IMR-90 (cell line): ENCODE data around the gene RUBCN. TPM values are rescaled to one million over a fixed set of nuclear protein-coding genes. Genes with fewer than 3 reads are reported as not detected.

ENCODE experiments used
- ATAC-seq: fragments of 200-7000 bp; cut with Tn5 transposase; 2 replicates; pipeline ENCODE4 v1.9.1; 2020; ENCODE audit warnings: low read depth, mild to moderate bottlenecking, moderate library complexity
- BruUV-seq: library from RNA; stranded (reverse); fragments of 400-500 nt; replicated peaks from 2 replicates; lab custom pipeline; 2021; lab: Mats Ljungman, UMichigan
- CTCF ChIA-PET: fragments of 300-600 bp; formaldehyde crosslinking; extraction: SDS; loops from one replicate; lab custom pipeline; 2021; ENCODE audit warnings: antibody characterized with exemption; lab: Yijun Ruan, JAX
- POLR2A ChIA-PET: fragments of 300-600 bp; sonication (Branson Sonifier 250); formaldehyde crosslinking; loops from one replicate; lab custom pipeline; 2022; ENCODE audit warnings: antibody characterized with exemption; ENCODE audit not compliant: unreplicated experiment; lab: Charles Lee
- DNase-seq: peaks from one replicate; pipeline ENCODE4 v3.0.0; 2013
- H2AFZ ChIP-seq: replicated peaks from 2 replicates; pipeline ENCODE3; 2013; ENCODE audit warnings: low read length, mild to moderate bottlenecking; ENCODE audit not compliant: poor library complexity
- H2AK5ac ChIP-seq: 2 replicates; pipeline ENCODE4 v1.6.1; 2013; ENCODE audit warnings: low read depth, low read length, inconsistent platforms
- H2AK9ac ChIP-seq: replicated peaks from 2 replicates; pipeline ENCODE3; 2013; ENCODE audit warnings: mild to moderate bottlenecking, low read depth, low read length, moderate library complexity; ENCODE audit not compliant: poor library complexity
- H2BK120ac ChIP-seq: 2 replicates; pipeline ENCODE4 v1.6.1; 2013; ENCODE audit warnings: low read depth, low read length, inconsistent platforms
- H2BK15ac ChIP-seq: 3 replicates; pipeline ENCODE4 v1.6.1; 2013; ENCODE audit warnings: low read depth, low read length, inconsistent platforms
- H2BK20ac ChIP-seq: 2 replicates; pipeline ENCODE4 v1.6.1; 2013; ENCODE audit warnings: low read depth, mild to moderate bottlenecking, inconsistent platforms, low read length, moderate library complexity
- H2BK5ac ChIP-seq: 2 replicates; pipeline ENCODE4 v1.6.1; 2013; ENCODE audit warnings: mild to moderate bottlenecking, low read depth, low read length, inconsistent platforms; ENCODE audit not compliant: poor library complexity, severe bottlenecking
- H3K14ac ChIP-seq: replicated peaks from 2 replicates; pipeline ENCODE4 v1.6.1; 2013; ENCODE audit warnings: low read depth, low read length, inconsistent platforms
- H3K18ac ChIP-seq: 2 replicates; pipeline ENCODE4 v1.6.1; 2013; ENCODE audit warnings: low read depth, low read length, control low read depth
- H3K23ac ChIP-seq: 2 replicates; pipeline ENCODE4 v1.6.1; 2013; ENCODE audit warnings: low read depth, low read length, inconsistent platforms
- H3K27ac ChIP-seq: 2 replicates; pipeline ENCODE4 v1.5.1; 2013; ENCODE audit warnings: mild to moderate bottlenecking, control low read depth, low read length; ENCODE audit not compliant: insufficient read depth
- H3K27me3 ChIP-seq: 2 replicates; pipeline ENCODE4 v1.6.1; 2013; ENCODE audit warnings: low read length; ENCODE audit not compliant: control insufficient read depth, insufficient read depth
- H3K36me3 ChIP-seq: 2 replicates; pipeline ENCODE4 v1.6.1; 2013; ENCODE audit warnings: low read length, mixed read lengths; ENCODE audit not compliant: control insufficient read depth, insufficient read depth
- H3K4ac ChIP-seq: 2 replicates; pipeline ENCODE4 v1.6.1; 2013; ENCODE audit warnings: low read depth, low read length, inconsistent platforms
- H3K4me1 ChIP-seq: 2 replicates; pipeline ENCODE4 v1.6.1; 2013; ENCODE audit warnings: low read length, mixed read lengths; ENCODE audit not compliant: control insufficient read depth, insufficient read depth
- H3K4me2 ChIP-seq: 2 replicates; pipeline ENCODE4 v1.6.1; 2013; ENCODE audit warnings: low read depth, mild to moderate bottlenecking, control low read depth, low read length, moderate library complexity
- H3K4me3 ChIP-seq: 2 replicates; pipeline ENCODE4 v1.5.1; 2013; ENCODE audit warnings: low read depth, mild to moderate bottlenecking, control low read depth, low read length, moderate library complexity; ENCODE audit not compliant: insufficient read depth
- H3K56ac ChIP-seq: 2 replicates; pipeline ENCODE4 v1.6.1; 2013; ENCODE audit warnings: low read length, inconsistent platforms; ENCODE audit not compliant: insufficient read depth; ENCODE audit errors: extremely low read depth
- H3K79me1 ChIP-seq, 2 experiments: 2 replicates each; pipeline ENCODE4 v1.6.1; 2013; ENCODE audit warnings: low read length in 2 of 2, inconsistent platforms in 1 of 2, low read depth in 1 of 2
- H3K9ac ChIP-seq: 2 replicates; pipeline ENCODE4 v1.6.1; 2013; ENCODE audit warnings: low read depth, low read length, control low read depth
- H3K9me1 ChIP-seq: 2 replicates; pipeline ENCODE4 v1.6.1; 2013; ENCODE audit warnings: low read length, inconsistent platforms; ENCODE audit not compliant: insufficient read depth
- H3K9me3 ChIP-seq: 2 replicates; pipeline ENCODE4 v1.6.1; 2013; ENCODE audit warnings: low read length; ENCODE audit not compliant: control insufficient read depth, insufficient read depth
- H4K20me1 ChIP-seq: 2 replicates; pipeline ENCODE4 v1.6.1; 2013; ENCODE audit warnings: low read length, inconsistent platforms; ENCODE audit not compliant: insufficient read depth
- H4K5ac ChIP-seq: 2 replicates; pipeline ENCODE4 v1.6.1; 2013; ENCODE audit warnings: mild to moderate bottlenecking, low read depth, low read length, control low read depth
- H4K8ac ChIP-seq, 2 experiments: 2 replicates each; pipeline ENCODE4 v1.6.1; 2013; ENCODE audit warnings: low read depth in 2 of 2, low read length in 2 of 2, control low read depth in 1 of 2, inconsistent platforms in 1 of 2
- H4K91ac ChIP-seq: 2 replicates; pipeline ENCODE4 v1.6.1; 2013; ENCODE audit warnings: low read depth, low read length, inconsistent platforms; ENCODE audit not compliant: insufficient read depth
- CTCF ChIP-seq: conservative IDR thresholded peaks from 2 replicates; pipeline ENCODE4 v1.5.1; 2012; ENCODE audit warnings: mild to moderate bottlenecking, low read depth, low read length, improper control_type of control experiment
- MAFK ChIP-seq: IDR thresholded peaks from 2 replicates; pipeline ENCODE4 v1.6.1; 2012; ENCODE audit warnings: low read depth, low read length, improper control_type of control experiment
- MAZ ChIP-seq: IDR thresholded peaks from 2 replicates; pipeline ENCODE4 v1.6.1; 2012; ENCODE audit warnings: low read depth, mild to moderate bottlenecking, low read length, improper control_type of control experiment, moderate library complexity, borderline replicate concordance
- NFE2L2 ChIP-seq: fragments of 150-350 bp; IDR thresholded peaks from 2 replicates; pipeline ENCODE4 v1.6.1; 2016; ENCODE audit warnings: low read depth, mild to moderate bottlenecking, low read length
- RAD21 ChIP-seq: IDR thresholded peaks from 2 replicates; pipeline ENCODE4 v1.6.1; 2012; ENCODE audit warnings: low read length, improper control_type of control experiment
- RCOR1 ChIP-seq: IDR thresholded peaks from 2 replicates; pipeline ENCODE4 v1.6.1; 2012; ENCODE audit warnings: mild to moderate bottlenecking, low read length, improper control_type of control experiment; ENCODE audit not compliant: insufficient replicate concordance
- RFX5 ChIP-seq: IDR thresholded peaks from 2 replicates; pipeline ENCODE4 v1.8.0; 2012; ENCODE audit warnings: low read depth, mild to moderate bottlenecking, low read length, moderate library complexity
- WGBS, 2 experiments: methylation state at CpG; one replicate each; pipeline versions ENCODE4 v1.1.5 to v1.1.7; 2013; ENCODE audit warnings: missing lambda C conversion rate in 2 of 2; ENCODE audit not compliant: insufficient read length in 1 of 2; ENCODE audit errors: extremely low coverage in 2 of 2; 5-methylcytosine and 5-hydroxymethylcytosine counted together
- dilution Hi-C: fragments of 300-500 bp; cut with HindIII; formaldehyde crosslinking; loops from one replicate; pipeline ENCODE4 v1.14.3; 2018; ENCODE audit warnings: low sequenced_read_pairs; ENCODE audit not compliant: unreplicated experiment
- in situ Hi-C: fragments of 300-500 bp; cut with MboI; formaldehyde crosslinking; loops from 3 replicates; pipeline ENCODE4 v1.14.3; 2019; ENCODE audit warnings: low sequenced_read_pairs, inconsistent platforms, mixed read lengths
- intact Hi-C: fragments of 100-400 bp; cut with micrococcal nuclease; formaldehyde crosslinking; loops from 2 replicates; pipeline ENCODE4 v1.10.0; 2022
- polyA plus RNA-seq, 3 experiments: library from polyadenylated mRNA; depleted of rRNA; stranded (reverse); fragments of >200 nt; gene quantifications; 2 replicates each; pipeline ENCODE4 v1.2.3, GENCODE V29; 2012; ENCODE audit warnings: low replicate concordance in 1 of 3
- total RNA-seq: library from RNA; depleted of rRNA; stranded (reverse); fragments of >200 nt; gene quantifications from 2 replicates; pipeline ENCODE4 v1.2.3, GENCODE V29; 2012
- TF ChIP-seq, protein P1 (sequence below): fragments of 150-350 bp; IDR thresholded peaks from 2 replicates; pipeline ENCODE4 v1.6.1; 2016; ENCODE audit warnings: low read depth, mild to moderate bottlenecking, low read length, moderate library complexity, borderline replicate concordance

The RUBCN gene
- total and polyA plus RNA-seq, 2 of the 4 experiments (the other 2 are of a cell fraction) = 10.8 to 12.6 TPM

GRCh38 chr3:197733042-197733441 is 3.7 kb downstream of the RUBCN start:
- in situ Hi-C loops = no loop called here
- BruUV-seq = no TSS peak

More at GRCh38 chr3:197733042-197733441, 3.7 kb downstream of the RUBCN start:
- Histone ChIP-seq H4K20me1 (peaks cover 8% of the 10 kb centered on the region; the same call in 1 of the 2 replicates), H2AFZ (no peak overlapping the region), H3K9me1 (peaks cover 3% of the 10 kb centered on the region), H3K4me2 (no peak overlapping the region), H3K4me1 (peaks cover 3% of the 10 kb centered on the region; the same call in 1 of the 2 replicates), H2AK5ac (no peak overlapping the region), H3K18ac (no peak overlapping the region), H4K5ac (no peak overlapping the region), H3K23ac (no peak overlapping the region), H3K4me3 (no peak overlapping the region), H2BK5ac (no peak overlapping the region), H3K27ac (no peak overlapping the region), H3K79me1 (peaks cover 25 to 55% of the 10 kb centered on the region in 2 experiments), H3K14ac (no peak overlapping the region), H4K8ac (no peak overlapping the region), H3K36me3 (no peaks in the 10 kb centered on the region), H3K9ac (no peak overlapping the region), H3K27me3 (no peaks in the 10 kb centered on the region), H3K56ac (no peak overlapping the region), H3K9me3 (no peaks in the 10 kb centered on the region), H4K91ac (no peak overlapping the region), H2BK20ac (no peak overlapping the region), H3K4ac (no peak overlapping the region), H2BK120ac (no peak overlapping the region), H2AK9ac (no peak overlapping the region), H2BK15ac (no peak overlapping the region)
- ChIA-PET CTCF (no interaction called here), POLR2A (no interaction called here)
- no peak for TF ChIP-seq RFX5
- no peak for TF ChIP-seq MAFK
- no peak for TF ChIP-seq RCOR1
- TF ChIP-seq CTCF = no peak
- TF ChIP-seq MAZ = no peak
- no peak for TF ChIP-seq NFE2L2
- TF ChIP-seq, protein P1, sequence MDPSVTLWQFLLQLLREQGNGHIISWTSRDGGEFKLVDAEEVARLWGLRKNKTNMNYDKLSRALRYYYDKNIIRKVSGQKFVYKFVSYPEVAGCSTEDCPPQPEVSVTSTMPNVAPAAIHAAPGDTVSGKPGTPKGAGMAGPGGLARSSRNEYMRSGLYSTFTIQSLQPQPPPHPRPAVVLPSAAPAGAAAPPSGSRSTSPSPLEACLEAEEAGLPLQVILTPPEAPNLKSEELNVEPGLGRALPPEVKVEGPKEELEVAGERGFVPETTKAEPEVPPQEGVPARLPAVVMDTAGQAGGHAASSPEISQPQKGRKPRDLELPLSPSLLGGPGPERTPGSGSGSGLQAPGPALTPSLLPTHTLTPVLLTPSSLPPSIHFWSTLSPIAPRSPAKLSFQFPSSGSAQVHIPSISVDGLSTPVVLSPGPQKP = no peak
- TF ChIP-seq RAD21 = no peak
- ATAC-seq (no peak), DNase-seq (no peak)
- intact Hi-C loops = no loop called here
- WGBS, 2 experiments = 87% methylated on average over 3 of the region's 4 CpGs; no CpG with 5 or more reads in 1 of the 2 experiments
- dilution Hi-C loops = no loop called here
